Measurements from ENCODE around the gene CTBP1. TPM values are rescaled to one million over a fixed set of nuclear protein-coding genes. Genes with fewer than 3 reads are reported as not detected.

Gene CTBP1
- total and polyA plus RNA-seq, 2 of the 8 experiments (the other 6 are each of a cell fraction or from before 2014, with no cell fraction given) = 128 to 185 TPM

DNA sequence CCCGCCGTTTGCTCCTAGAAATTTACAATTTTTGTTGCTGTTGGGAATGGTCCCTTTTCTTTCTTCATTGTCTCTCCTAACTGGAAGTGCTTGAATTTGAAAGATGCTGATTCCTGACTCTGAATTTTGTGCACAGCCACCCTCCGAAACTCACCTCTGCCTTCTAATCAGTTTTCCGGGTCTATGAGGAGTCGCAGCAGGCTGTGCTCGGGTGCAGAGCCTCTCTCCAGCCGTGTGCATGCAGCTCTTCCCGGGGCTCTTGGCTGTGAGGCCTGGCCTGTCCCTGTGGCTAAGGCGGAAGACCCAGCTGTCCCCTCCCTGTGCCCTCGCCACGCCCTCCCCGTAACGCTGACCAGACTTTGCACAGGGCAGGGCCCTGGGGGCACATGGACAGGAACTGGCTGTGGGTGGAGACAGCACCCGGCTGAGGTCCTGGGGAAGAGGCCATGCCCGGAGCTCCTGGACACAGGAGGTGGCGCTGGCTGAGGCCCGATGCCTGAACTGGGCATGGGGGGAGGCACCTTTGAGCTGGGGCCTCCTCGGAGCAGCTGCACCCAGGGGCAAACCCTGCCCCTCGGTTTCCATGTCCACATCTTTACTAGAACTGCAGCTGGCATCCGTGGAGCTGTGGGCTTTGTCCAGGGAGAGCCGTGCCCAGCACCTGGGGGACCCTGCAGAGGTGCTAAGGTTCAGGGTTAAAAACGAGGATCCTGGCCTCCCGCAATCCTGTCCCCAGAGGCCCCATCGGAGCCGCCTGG, 43.9 kb downstream of the CTBP1 start:
- ChIA-PET POLR2A (ENCODE audit: partially characterized antibody) (no interaction called here), CTCF (ENCODE audit: partially characterized antibody) (interaction anchor here (0.7 to 1.4 kb wide), 6 partner anchors 34 to 161 kb away, joined by 3 read pairs; no protein-coding TSS in a partner anchor)
- no peak overlapping the region for H3K9ac ChIP-seq (replicated peaks in 1 of 4; ENCODE audit: extremely low read depth in 1 of 4, low read depth in 3 of 4, low read length in 3 of 4)
- FAIRE-seq (no peak), DNase-seq (ENCODE audit: low read depth in 1 of 2, low spot score in 2 of 2) (peak in 1 of 2 experiments; percentile 43)
- H3K27ac ChIP-seq (ENCODE audit: low read depth, low read length) = no peak overlapping the region
- H3K27me3 ChIP-seq (replicated peaks in 1 of 4; ENCODE audit: control insufficient read depth in 3 of 4, extremely low read depth in 1 of 4, insufficient read depth in 3 of 4, low read length in 3 of 4) = no peaks in the 10 kb centered on the region
- no peak overlapping the region for H4K8ac ChIP-seq (ENCODE audit: extremely low read depth, insufficient read depth, low read length)
- no peak overlapping the region for H2AFZ ChIP-seq (ENCODE audit: low read length)
- no peak overlapping the region for H2BK15ac ChIP-seq (ENCODE audit: low read length)
- H3K4me3 ChIP-seq (ENCODE audit: extremely low read depth in 1 of 4, insufficient read depth in 2 of 4, low read depth in 3 of 4, low read length in 4 of 4) = no peak overlapping the region
- H4K5ac ChIP-seq (ENCODE audit: insufficient read length, low read depth, low read length) = no peak overlapping the region
- H3K56ac ChIP-seq (replicated peaks; ENCODE audit: insufficient read length, low read depth, low read length) = no peak overlapping the region
- no peak overlapping the region for H3K14ac ChIP-seq (ENCODE audit: insufficient read length)
- H3K4me2 ChIP-seq (ENCODE audit: insufficient read depth in 1 of 2, low read depth in 2 of 2, low read length in 2 of 2) = no peak overlapping the region
- H2BK20ac ChIP-seq (ENCODE audit: low read length) = no peak overlapping the region
- H3K79me2 ChIP-seq (ENCODE audit: control insufficient read depth in 1 of 2, insufficient read depth in 2 of 2, low read length in 2 of 2) = no peaks in the 10 kb centered on the region
- H2BK12ac ChIP-seq (ENCODE audit: low read depth, low read length) = no peak overlapping the region
- no peaks in the 10 kb centered on the region for H3K9me3 ChIP-seq (ENCODE audit: insufficient read depth in 2 of 2, low read depth in 1 of 2, low read length in 1 of 2)
- 86% methylated on average over 25 of the region's 25 CpGs; no CpG with 5 or more reads in 1 of the 2 experiments for WGBS, 2 experiments (ENCODE audit: extremely low coverage in 1 of 2, insufficient coverage in 1 of 2, insufficient read length in 1 of 2, insufficient replicate concordance in 2 of 2, low coverage in 1 of 2, low lambda C conversion rate in 2 of 2, missing lambda C conversion rate in 1 of 2)
- no peak overlapping the region for H2BK5ac ChIP-seq (ENCODE audit: low read depth, low read length)
- H3K23ac ChIP-seq (ENCODE audit: insufficient read length) = no peak overlapping the region
- no peak overlapping the region for H2AK5ac ChIP-seq (ENCODE audit: low read depth, low read length)
- H3K4ac ChIP-seq (replicated peaks; ENCODE audit: insufficient read length, low read depth, low read length) = no peak overlapping the region
- peaks cover 0 to 2% of the 10 kb centered on the region in 2 experiments for H4K20me1 ChIP-seq (replicated peaks in 1 of 2; ENCODE audit: control insufficient read depth in 1 of 2, insufficient read depth in 2 of 2, low read length in 2 of 2)
- no peak overlapping the region for H2BK120ac ChIP-seq (replicated peaks; ENCODE audit: low read depth, low read length)
- no peaks in the 10 kb centered on the region for H3K23me2 ChIP-seq (ENCODE audit: low read depth, low read length)
- no peak overlapping the region for H4K91ac ChIP-seq (replicated peaks; ENCODE audit: insufficient read length, low read length)
- no peaks in the 10 kb centered on the region for H3K4me1 ChIP-seq (replicated peaks in 1 of 4; ENCODE audit: control insufficient read depth in 3 of 4, insufficient read depth in 4 of 4, low read length in 3 of 4)
- no peak overlapping the region for H3K18ac ChIP-seq (ENCODE audit: extremely low read depth, low read length)
- H3K36me3 ChIP-seq (ENCODE audit: control insufficient read depth in 2 of 4, insufficient read depth in 4 of 4, low read length in 3 of 4) = no peaks in the 10 kb centered on the region
- H3K79me1 ChIP-seq (ENCODE audit: low read depth, low read length) = no peaks in the 10 kb centered on the region
- no peak for TF ChIP-seq RBBP5 (IDR thresholded peaks at IDR 0.05; ENCODE audit: borderline replicate concordance, low read depth, low read length)
- TF ChIP-seq HDAC2 (IDR thresholded peaks at IDR 0.05; ENCODE audit: borderline replicate concordance in 1 of 2, low read depth in 2 of 2, low read length in 2 of 2) = no peak
- TF ChIP-seq POLR2AphosphoS5 (IDR thresholded peaks at IDR 0.05; ENCODE audit: low read depth, low read length) = no peak
- TF ChIP-seq TEAD4 (IDR thresholded peaks at IDR 0.05; ENCODE audit: low read depth, low read length) = no peak
- TF ChIP-seq SIRT6 (IDR thresholded peaks at IDR 0.05; ENCODE audit: low read length) = no peak
- TF ChIP-seq ZNF274 (IDR thresholded peaks at IDR 0.05; ENCODE audit: borderline replicate concordance, extremely low read depth, low read length) = no peak
- TF ChIP-seq SP2 (IDR thresholded peaks at IDR 0.05; ENCODE audit: low read length) = no peak
- TF ChIP-seq, protein P1, sequence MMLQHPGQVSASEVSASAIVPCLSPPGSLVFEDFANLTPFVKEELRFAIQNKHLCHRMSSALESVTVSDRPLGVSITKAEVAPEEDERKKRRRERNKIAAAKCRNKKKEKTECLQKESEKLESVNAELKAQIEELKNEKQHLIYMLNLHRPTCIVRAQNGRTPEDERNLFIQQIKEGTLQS (IDR thresholded peaks at IDR 0.05; ENCODE audit: insufficient read depth, low read depth, low read length) = no peak
- TF ChIP-seq, protein P2, sequence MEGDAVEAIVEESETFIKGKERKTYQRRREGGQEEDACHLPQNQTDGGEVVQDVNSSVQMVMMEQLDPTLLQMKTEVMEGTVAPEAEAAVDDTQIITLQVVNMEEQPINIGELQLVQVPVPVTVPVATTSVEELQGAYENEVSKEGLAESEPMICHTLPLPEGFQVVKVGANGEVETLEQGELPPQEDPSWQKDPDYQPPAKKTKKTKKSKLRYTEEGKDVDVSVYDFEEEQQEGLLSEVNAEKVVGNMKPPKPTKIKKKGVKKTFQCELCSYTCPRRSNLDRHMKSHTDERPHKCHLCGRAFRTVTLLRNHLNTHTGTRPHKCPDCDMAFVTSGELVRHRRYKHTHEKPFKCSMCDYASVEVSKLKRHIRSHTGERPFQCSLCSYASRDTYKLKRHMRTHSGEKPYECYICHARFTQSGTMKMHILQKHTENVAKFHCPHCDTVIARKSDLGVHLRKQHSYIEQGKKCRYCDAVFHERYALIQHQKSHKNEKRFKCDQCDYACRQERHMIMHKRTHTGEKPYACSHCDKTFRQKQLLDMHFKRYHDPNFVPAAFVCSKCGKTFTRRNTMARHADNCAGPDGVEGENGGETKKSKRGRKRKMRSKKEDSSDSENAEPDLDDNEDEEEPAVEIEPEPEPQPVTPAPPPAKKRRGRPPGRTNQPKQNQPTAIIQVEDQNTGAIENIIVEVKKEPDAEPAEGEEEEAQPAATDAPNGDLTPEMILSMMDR (IDR thresholded peaks at IDR 0.05; ENCODE audit: control extremely low read depth in 1 of 3, insufficient read depth in 1 of 3, low read depth in 1 of 3, low read length in 3 of 3) = no peak
- TF ChIP-seq CREB1 (IDR thresholded peaks at IDR 0.05) = no peak
